ENCODE data around the gene KRIT1.

Gene KRIT1

DNA sequence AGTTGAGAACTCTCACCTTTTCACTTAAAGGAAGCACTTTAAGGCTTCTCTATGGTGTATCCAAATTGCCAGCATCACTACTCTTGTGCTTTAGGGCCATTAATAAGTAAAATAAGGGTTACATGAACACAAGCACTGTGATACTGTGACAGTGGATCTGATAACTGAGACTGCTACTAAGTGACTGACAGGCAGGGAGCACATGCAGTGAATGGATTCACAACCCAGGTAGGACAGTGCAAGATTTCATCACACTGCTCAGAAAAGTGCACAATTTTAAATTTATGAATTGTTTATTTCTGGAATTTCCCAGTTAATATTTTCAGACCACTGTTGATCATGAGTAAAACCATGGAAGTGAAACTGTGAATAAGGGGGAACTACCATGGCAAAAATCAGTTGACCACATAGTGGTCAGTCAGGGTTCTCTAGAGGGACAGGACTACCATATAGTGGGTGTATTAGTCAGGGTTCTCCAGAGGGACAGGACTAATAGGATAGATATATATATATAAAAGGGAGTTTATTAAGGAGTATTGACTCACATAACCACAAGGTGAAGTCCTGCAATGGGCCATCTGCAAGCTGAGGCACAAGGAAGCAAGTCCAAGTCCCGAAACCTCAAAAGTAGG, 90.5 kb downstream of the KRIT1 start:
- FAIRE-seq (no peak), DNase-seq (ENCODE audit: low spot score) (no peak)

DNA sequence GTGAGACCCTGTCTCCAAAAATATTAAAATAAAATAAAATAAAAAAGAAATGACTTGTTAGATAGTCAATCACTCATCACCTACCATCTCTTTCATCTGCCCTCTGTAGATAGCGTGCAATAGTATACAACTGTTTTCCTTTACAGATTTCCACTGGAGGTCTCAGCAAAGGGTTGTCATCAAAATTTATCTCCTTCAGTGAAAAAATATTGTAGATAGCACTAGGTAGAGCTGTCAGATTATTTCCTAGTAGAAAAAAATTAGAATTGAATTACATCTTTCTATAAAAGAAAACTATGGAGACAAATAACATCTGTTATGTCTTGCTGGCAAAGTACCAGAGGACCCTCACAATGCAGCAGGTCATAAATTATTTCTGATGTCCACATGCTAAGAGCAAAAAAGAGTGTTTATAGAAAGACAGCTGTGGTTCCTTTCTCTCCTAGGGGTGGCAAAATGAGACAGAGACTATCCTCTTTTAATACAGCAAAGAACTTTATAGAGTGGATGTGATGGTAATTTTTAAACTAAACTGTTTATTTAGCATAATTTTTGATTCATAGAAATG, 95.2 kb downstream of the KRIT1 start:
- DNase-seq (ENCODE audit: low spot score) (no peak), FAIRE-seq (no peak)

DNA sequence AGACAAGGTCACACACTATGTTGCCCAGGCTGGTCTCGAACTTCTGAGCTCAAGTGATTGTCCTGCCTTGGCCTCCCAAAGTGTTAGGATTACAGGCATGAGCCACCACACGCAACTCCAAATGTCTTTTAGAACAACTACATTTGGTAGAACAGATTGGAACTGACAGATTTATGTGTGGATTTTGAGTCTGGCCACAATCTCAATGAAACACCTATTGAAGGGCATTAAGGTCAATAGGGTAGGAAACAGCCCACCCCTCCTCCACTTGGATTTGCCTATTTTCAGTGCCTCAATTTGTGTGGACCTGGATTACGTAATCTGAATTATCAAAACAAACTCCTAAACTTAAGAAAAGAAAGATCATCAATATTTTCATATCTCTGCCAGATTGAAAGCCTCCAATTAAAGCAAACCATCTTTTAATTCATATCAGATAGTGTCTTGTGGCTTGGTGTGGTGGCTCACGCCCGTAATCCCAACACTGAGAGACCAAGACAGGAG, 95.9 kb downstream of the KRIT1 start:
- no peak for DNase-seq (ENCODE audit: low spot score)
- FAIRE-seq = no peak
